CD14-positive monocyte (primary cell): Measurements from ENCODE around the gene SPINK14. TPM values are rescaled to one million over a fixed set of nuclear protein-coding genes. Genes with fewer than 3 reads are reported as not detected.

Experiments used
- DNase-seq, 3 donors: peaks; one replicate each; pipeline ENCODE4 v3.0.0-alpha.2; 2011 to 2022
- H2AFZ ChIP-seq: 2 replicates; pipeline ENCODE4 v1.6.0; 2012; ENCODE audit warnings: mild to moderate bottlenecking, low read depth, low read length, inconsistent platforms; ENCODE audit not compliant: insufficient read depth, poor library complexity, severe bottlenecking
- H3K27ac ChIP-seq, 2 donors: 1 replicate in 1 of 2; 2 replicates in 1 of 2; pipeline ENCODE4 v1.5.1; 2012 to 2013; ENCODE audit warnings: low read length in 2 of 2, control low read depth in 1 of 2, inconsistent platforms in 1 of 2, low read depth in 1 of 2, mild to moderate bottlenecking in 1 of 2
- H3K27me3 ChIP-seq, 2 donors: one replicate each; pipeline versions ENCODE4 v1.6.0 to v1.6.1; 2011 to 2013; ENCODE audit warnings: low read length in 2 of 2; ENCODE audit not compliant: control insufficient read depth in 2 of 2, insufficient read depth in 2 of 2
- H3K36me3 ChIP-seq, 2 donors: replicated peaks in 1 of 2; 1 replicate in 1 of 2; 2 replicates in 1 of 2; pipeline versions ENCODE4 v1.5.1 to v1.6.1; 2012 to 2013; ENCODE audit warnings: low read length in 2 of 2, control low read depth in 1 of 2, inconsistent platforms in 1 of 2, mild to moderate bottlenecking in 1 of 2; ENCODE audit not compliant: insufficient read depth in 2 of 2, control insufficient read depth in 1 of 2
- H3K4me1 ChIP-seq, 2 donors: 1 replicate in 1 of 2; 2 replicates in 1 of 2; pipeline versions ENCODE4 v1.5.1 to v1.6.1; 2012 to 2013; ENCODE audit warnings: low read length in 2 of 2, control low read depth in 1 of 2, inconsistent platforms in 1 of 2, mild to moderate bottlenecking in 1 of 2, moderate library complexity in 1 of 2; ENCODE audit not compliant: insufficient read depth in 2 of 2, control insufficient read depth in 1 of 2
- H3K4me2 ChIP-seq: replicated peaks from 2 replicates; pipeline ENCODE3; 2012; ENCODE audit warnings: low read length, moderate library complexity, mild to moderate bottlenecking; ENCODE audit not compliant: poor library complexity, severe bottlenecking; ENCODE audit errors: extremely low read depth
- H3K4me3 ChIP-seq, 3 experiments: fragments of 200-600 bp in 1 of 3; sonication (generic) in 1 of 3; replicated peaks in 1 of 3; 1 replicate in 2 of 3; 2 replicates in 1 of 3; pipeline ENCODE4 v1.5.1; 2011 to 2013; ENCODE audit warnings: low read length in 3 of 3, mild to moderate bottlenecking in 3 of 3, control low read depth in 2 of 3, low read depth in 2 of 3, inconsistent platforms in 1 of 3, moderate library complexity in 1 of 3
- H3K79me2 ChIP-seq: 2 replicates; pipeline ENCODE4 v1.6.0; 2012; ENCODE audit warnings: mild to moderate bottlenecking, control low read depth, inconsistent platforms, low read length, moderate library complexity; ENCODE audit not compliant: insufficient read depth
- H3K9ac ChIP-seq: 2 replicates; pipeline ENCODE4 v1.6.0; 2017; ENCODE audit warnings: low read length, mild to moderate bottlenecking; ENCODE audit not compliant: insufficient read depth, poor library complexity, severe bottlenecking
- H3K9me3 ChIP-seq, 2 donors: replicated peaks in 1 of 2; 1 replicate in 1 of 2; 2 replicates in 1 of 2; pipeline versions ENCODE4 v1.5.1 to v1.6.1; 2012 to 2013; ENCODE audit warnings: low read length in 2 of 2, control low read depth in 1 of 2; ENCODE audit not compliant: control insufficient read depth in 1 of 2, insufficient read depth in 1 of 2
- H4K20me1 ChIP-seq: 2 replicates; pipeline ENCODE4 v1.6.0; 2012; ENCODE audit warnings: mild to moderate bottlenecking, low read length, control low read depth, moderate library complexity; ENCODE audit not compliant: insufficient read depth
- H3K27ac Mint-ChIP-seq, 7 donors: one replicate each; pipeline ENCODE4 v1.8.0; 2020; ENCODE audit warnings: mild to moderate bottlenecking in 7 of 7, mixed read lengths in 7 of 7, moderate library complexity in 6 of 7, inconsistent platforms in 2 of 7
- H3K27me3 Mint-ChIP-seq, 3 donors: one replicate each; pipeline ENCODE4 v1.8.0; 2021 to 2022; ENCODE audit warnings: low read depth in 3 of 3, mild to moderate bottlenecking in 3 of 3, mixed read lengths in 3 of 3, moderate library complexity in 3 of 3, inconsistent platforms in 1 of 3
- H3K36me3 Mint-ChIP-seq, 2 donors: one replicate each; pipeline ENCODE4 v1.8.0; 2020; ENCODE audit warnings: mixed read lengths in 2 of 2, inconsistent platforms in 1 of 2, mild to moderate bottlenecking in 1 of 2
- H3K4me1 Mint-ChIP-seq: one replicate; pipeline ENCODE4 v1.8.0; 2020; ENCODE audit warnings: mild to moderate bottlenecking, mixed read lengths
- H3K4me3 Mint-ChIP-seq, 2 donors: one replicate each; pipeline ENCODE4 v1.8.0; 2020; ENCODE audit warnings: mild to moderate bottlenecking in 2 of 2, mixed read lengths in 2 of 2, moderate library complexity in 1 of 2
- H3K9me3 Mint-ChIP-seq, 7 donors: one replicate each; pipeline ENCODE4 v1.8.0; 2020 to 2022; ENCODE audit warnings: mixed read lengths in 7 of 7, mild to moderate bottlenecking in 6 of 7, moderate library complexity in 6 of 7, inconsistent platforms in 2 of 7
- WGBS: methylation state at CpG from one replicate; pipeline ENCODE4 v1.1.5; 2013; ENCODE audit warnings: missing lambda C conversion rate; ENCODE audit not compliant: insufficient coverage; 5-methylcytosine and 5-hydroxymethylcytosine counted together
- intact Hi-C, 2 donors: fragments of 100-400 bp; cut with micrococcal nuclease; formaldehyde crosslinking; loops; one replicate each; pipeline versions ENCODE4 v1.15.0 to v1.15.1; 2023
- polyA plus RNA-seq, 3 donors: library from polyadenylated mRNA; depleted of rRNA in 1 of 3; unstranded in 2 of 3; stranded (reverse) in 1 of 3; fragments of 300-500 nt in 2 of 3; fragments of >200 nt in 1 of 3; fragmentation: Illumina TruSeq in 2 of 3; gene quantifications; 1 replicate in 2 of 3; 2 replicates in 1 of 3; pipeline ENCODE4 v1.2.3, GENCODE V29; 2012 to 2021
- TF ChIP-seq, protein P1 (sequence below): fragments of 200-600 bp; IDR thresholded peaks from one replicate; pipeline ENCODE4 v1.8.0; 2022; ENCODE audit warnings: antibody characterized with exemption, mild to moderate bottlenecking

SPINK14 gene
- polyA plus RNA-seq, 3 donors, result not detected

DNA sequence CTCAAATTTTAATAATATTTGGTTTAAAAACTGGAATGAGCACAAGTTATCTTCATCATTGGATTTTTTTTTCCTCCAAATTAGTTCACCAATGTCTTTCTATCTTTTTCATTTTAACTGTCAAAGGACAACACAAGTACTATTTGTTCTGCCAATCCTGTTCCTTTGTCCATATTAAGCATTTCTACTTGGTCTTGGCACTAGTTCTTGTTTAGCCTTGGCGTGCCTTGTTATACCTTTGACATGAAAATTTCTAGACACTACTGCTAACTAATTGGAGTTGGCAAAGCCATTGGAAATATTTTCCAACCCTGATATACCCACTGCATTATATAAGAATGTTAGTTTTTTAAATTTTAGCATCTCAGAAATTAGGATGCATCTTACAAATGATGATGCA, 38.3 kb downstream of the SPINK14 start:
- peaks cover 24% of the 10 kb centered on the region for H3K4me1 Mint-ChIP-seq
- WGBS, result no CpG with 5 or more reads among the region's 1 CpG

DNA sequence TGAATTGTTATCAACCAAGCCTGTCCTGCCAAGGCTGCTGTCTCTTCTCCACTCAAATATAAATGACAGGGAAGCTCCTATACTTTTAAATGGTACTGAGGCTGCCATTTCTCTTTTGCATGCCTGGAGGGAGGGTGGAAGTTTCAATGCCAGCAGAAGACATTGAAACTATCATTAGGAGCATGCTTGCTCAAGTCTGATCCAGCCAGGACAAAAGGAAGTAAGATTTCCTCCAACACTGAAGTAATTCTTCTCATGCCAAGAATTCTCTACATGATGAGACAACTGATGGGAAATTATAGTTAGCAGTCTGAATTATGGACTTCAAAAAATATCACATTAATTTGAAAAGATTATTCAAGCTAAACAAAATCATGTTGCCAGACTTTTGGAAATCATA, 39.9 kb downstream of the SPINK14 start:
- H3K4me3 ChIP-seq, result no peak overlapping the region
- H3K36me3 ChIP-seq, result no peaks in the 10 kb centered on the region
- intact Hi-C loops, result no loop called here
- no peaks in the 10 kb centered on the region for H3K79me2 ChIP-seq
- no peaks in the 10 kb centered on the region for H3K27me3 ChIP-seq
- Mint-ChIP-seq H3K27ac (no peak overlapping the region), H3K4me3 (no peak overlapping the region), H3K36me3 (no peaks in the 10 kb centered on the region), H3K9me3 (no peaks in the 10 kb centered on the region), H3K27me3 (peaks cover 0 to 3% (median 2%) of the 10 kb centered on the region in 3 donors), H3K4me1 (peaks cover 22% of the 10 kb centered on the region)
- H2AFZ ChIP-seq, result no peak overlapping the region
- H3K27ac ChIP-seq, result no peak overlapping the region
- no peak for DNase-seq
- TF ChIP-seq, protein P1, sequence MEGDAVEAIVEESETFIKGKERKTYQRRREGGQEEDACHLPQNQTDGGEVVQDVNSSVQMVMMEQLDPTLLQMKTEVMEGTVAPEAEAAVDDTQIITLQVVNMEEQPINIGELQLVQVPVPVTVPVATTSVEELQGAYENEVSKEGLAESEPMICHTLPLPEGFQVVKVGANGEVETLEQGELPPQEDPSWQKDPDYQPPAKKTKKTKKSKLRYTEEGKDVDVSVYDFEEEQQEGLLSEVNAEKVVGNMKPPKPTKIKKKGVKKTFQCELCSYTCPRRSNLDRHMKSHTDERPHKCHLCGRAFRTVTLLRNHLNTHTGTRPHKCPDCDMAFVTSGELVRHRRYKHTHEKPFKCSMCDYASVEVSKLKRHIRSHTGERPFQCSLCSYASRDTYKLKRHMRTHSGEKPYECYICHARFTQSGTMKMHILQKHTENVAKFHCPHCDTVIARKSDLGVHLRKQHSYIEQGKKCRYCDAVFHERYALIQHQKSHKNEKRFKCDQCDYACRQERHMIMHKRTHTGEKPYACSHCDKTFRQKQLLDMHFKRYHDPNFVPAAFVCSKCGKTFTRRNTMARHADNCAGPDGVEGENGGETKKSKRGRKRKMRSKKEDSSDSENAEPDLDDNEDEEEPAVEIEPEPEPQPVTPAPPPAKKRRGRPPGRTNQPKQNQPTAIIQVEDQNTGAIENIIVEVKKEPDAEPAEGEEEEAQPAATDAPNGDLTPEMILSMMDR, result no peak
- no peak overlapping the region for H3K9ac ChIP-seq
- H3K9me3 ChIP-seq, result no peaks in the 10 kb centered on the region
- H3K4me1 ChIP-seq, result peaks cover 19 to 25% of the 10 kb centered on the region in 2 donors
- no peaks in the 10 kb centered on the region for H4K20me1 ChIP-seq
- no peak overlapping the region for H3K4me2 ChIP-seq

More for the DNA sequence above, 38.3 kb downstream of the SPINK14 start:
- H3K36me3 Mint-ChIP-seq, result no peaks in the 10 kb centered on the region
- no peak overlapping the region for H3K4me3 Mint-ChIP-seq
- no peaks in the 10 kb centered on the region for H3K79me2 ChIP-seq
- H3K27ac Mint-ChIP-seq, result no peak overlapping the region
- no peak overlapping the region for H3K4me2 ChIP-seq
- no peak overlapping the region for H3K4me3 ChIP-seq
- no peaks in the 10 kb centered on the region for H3K9me3 Mint-ChIP-seq
- peaks cover 0 to 2% (median 2%) of the 10 kb centered on the region in 3 donors for H3K27me3 Mint-ChIP-seq
- intact Hi-C loops, result no loop called here
- TF ChIP-seq, protein P1, result no peak
- H3K9me3 ChIP-seq, result no peaks in the 10 kb centered on the region
- H4K20me1 ChIP-seq, result no peaks in the 10 kb centered on the region
- no peaks in the 10 kb centered on the region for H3K36me3 ChIP-seq
- no peak overlapping the region for H3K27ac ChIP-seq
- no peak overlapping the region for H3K9ac ChIP-seq
- peaks cover 23 to 28% of the 10 kb centered on the region in 2 donors for H3K4me1 ChIP-seq
- H2AFZ ChIP-seq, result no peak overlapping the region
- no peak for DNase-seq
- H3K27me3 ChIP-seq, result no peaks in the 10 kb centered on the region
